Colon (tissue), 2 donors: ENCODE measurements around the gene CCDC3.
"Not testable (repeated sequence)": the region's sequence is repeated elsewhere in the genome, so short reads cannot be mapped to it uniquely, and the experiment has no call there.

Experiments used
- FAIRE-seq: peaks from 2 replicates; lab custom pipeline; 2012; peaks lifted over from hg19 to GRCh38; lab: Jason Lieb, UNC
- donor health status: control.
- donor health status: control.

The CCDC3 gene

DNA sequence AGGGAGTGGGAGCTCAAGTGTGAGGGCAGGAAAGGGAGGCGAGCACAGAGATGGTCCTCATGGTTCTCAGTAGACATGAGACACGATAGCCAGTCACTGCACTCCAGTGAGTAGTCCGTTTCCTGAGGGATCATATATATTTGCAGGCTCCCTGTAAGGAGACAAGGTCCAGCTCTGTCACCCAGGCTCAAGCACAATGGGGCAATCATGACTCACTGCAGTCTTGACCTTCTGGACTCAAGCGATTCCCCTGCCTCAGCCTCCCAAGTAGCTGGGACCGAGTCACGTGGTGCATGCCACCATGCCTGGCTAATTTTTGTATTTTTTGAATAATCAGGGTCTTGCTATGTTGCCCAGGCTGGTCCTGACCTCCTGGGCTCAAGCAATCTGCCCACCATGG is 116.7 kb downstream of the CCDC3 start:
- FAIRE-seq, result no peak

DNA sequence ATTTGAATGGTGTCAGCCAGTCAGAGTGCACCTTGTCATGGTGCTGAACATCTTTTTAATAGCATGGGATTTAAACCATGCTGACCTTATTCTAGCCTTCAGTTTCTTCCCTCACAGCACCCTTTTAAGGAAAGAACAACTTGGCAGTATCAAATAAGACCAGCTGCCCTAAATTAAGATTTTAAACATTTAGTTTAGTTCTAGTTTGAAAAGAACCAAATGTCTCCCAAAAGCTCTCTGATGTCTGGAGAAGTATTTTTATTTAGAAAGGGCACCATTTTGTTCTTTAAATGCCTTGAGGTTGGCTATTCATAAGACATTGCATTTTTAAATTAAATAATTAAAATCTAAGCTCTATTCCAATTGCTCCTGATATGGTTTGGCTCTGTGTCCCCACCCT is 121.1 kb downstream of the CCDC3 start:
- FAIRE-seq, result no peak

DNA sequence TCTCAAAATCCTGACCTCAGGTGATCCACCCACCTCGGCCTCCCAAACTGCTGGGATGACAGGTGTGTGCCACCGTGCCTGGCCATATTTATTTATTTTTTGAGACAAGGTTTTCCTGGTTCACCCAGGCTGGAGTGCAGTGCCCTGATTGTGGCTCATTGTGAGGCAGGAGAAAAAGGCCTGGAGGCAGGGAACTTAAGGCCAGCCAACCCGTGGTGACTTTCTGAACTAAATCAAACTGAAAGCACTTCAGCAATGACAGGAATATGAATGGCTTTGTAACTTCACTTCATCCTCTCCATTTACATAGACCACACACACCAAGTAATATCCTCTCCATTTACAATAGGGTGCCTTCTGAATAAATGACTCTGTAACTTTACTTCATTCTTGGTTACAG is 124.4 kb downstream of the CCDC3 start:
- no peak for FAIRE-seq

DNA sequence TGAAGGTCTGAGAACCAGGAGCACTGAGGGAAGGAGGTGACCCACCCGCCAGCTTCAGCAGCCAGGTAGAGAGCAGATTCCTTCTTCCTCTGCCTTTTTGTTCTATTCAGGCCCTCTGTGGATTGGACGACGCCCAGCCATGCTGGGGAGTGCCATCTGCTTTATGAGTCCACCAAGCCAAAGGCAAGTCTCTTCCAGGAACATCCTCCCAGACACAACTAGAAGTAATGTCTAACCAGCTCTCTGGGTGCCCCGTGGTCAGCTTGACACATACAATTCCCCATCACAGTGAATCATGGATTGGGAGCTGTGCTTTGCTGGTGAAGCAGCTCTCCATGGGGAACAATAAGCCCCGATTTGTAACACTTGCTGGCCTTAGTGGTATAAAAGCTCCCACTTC is 125.2 kb downstream of the CCDC3 start:
- no peak for FAIRE-seq

DNA sequence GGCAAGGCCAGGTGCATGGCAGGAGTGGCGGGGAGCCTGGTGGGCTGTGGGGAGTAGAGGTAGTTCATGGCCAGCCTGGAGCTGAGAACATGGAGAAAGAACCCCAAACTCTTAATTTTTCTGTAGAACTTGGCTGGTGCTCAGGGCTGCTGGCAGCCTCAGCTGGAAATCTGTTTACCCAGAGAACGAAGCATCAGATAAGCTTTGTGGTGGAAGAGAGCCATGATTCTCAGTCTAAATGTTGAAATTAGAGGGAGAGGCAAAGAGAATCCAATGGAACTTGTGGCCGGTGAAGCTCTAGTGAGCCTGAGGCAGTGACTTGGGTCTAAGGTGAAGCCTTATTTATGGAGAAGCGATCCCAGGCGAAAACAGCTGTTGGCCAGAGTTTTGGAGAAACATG is 126.4 kb downstream of the CCDC3 start:
- FAIRE-seq, result no peak

DNA sequence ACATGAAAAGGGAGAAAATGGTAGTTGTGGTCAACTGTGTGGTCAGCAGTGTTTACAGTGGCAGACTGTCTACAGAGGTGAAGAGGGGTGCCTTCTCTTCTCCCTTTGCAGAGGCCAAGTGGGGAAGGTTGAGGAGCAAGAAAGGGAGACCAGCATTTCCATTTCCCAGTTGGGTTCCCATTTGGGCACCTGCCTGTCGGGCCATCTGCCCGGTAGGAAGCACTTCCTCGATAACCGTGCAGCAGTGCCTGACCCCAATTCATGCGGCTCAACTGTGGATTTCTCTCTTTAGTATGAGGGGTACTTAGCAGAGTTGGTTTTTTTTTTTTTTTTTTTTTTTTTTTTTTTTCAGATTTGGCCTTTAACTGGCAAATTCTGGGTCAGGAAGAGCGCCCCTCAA is 127.0 kb downstream of the CCDC3 start:
- no peak for FAIRE-seq

DNA sequence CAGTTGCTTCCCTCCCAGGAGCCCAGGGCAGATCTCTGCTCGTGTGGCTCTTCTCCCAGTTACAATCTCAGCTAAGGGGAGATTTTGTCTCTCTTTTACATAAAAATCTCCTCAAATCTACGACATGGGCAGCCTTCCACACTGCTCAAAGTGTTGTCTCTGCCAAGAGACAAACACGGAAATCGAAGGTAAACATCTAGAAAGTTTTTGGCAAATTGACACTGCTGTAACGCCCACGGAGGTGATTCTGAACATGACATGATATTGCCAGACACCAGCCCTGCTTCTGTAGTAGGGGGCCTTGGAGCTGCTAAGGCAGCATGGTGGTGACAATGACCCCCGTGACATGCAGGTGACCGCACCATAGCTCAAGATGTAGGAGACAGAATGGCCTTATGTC is 128.3 kb downstream of the CCDC3 start:
- no peak for FAIRE-seq

DNA sequence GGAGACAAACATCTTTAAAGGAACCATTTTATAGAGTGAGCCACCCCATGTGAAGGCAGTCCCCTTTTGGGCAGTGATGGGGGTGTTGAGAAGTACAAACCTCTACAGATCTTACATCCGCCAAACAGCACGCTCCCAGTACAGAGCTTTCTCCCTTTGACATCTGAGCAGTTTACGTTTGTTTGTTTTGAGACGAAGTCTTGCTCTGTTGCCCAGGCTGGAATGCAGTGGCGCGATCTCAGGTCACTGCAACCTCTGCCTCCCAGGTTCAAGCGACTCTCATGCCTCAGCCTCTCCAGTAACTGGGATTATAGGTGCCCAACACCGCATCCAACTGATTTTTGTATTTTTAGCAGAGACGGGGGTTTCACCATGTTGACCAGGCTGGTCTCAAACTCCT is 128.9 kb downstream of the CCDC3 start:
- no peak for FAIRE-seq

DNA sequence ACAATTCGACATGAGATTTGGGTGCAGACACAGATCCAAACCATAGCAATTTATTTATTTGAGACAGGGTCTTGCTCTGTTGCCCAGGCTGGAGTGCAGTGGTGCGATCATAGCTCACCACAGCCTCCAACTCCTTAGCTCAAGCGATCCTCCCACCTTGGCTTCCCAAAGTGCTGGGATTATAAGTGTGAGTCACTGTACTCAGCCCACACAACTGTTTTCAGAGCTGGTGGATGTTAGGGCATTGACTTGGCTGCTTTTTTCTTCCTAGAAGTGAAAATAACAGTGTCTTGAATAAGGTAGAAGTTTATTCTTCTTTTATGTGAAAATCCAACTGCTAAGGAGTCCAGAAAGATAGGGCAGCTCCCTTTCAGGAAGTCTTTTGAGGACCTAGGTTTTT is 132.1 kb downstream of the CCDC3 start:
- FAIRE-seq, result no peak

DNA sequence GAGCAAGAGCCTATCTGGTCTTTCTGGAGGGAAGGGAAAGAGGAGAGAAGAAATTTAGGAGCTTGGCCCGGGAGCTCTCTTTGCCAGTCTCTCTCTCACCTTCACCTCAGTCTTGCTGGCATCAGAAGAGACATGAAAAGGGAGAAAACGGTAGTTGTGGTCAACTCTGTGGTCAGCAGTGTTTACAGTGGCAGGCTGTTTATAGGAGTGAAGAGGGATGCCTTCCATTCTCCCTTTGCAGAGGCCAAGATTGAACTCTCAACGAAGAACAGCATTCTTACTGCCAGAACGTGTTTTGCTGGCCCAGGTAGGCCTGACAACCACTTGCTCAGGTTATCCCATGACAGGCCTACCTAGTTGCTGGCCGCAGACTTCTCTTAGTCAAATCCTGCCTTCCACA is 133.3 kb downstream of the CCDC3 start:
- no peak for FAIRE-seq

DNA sequence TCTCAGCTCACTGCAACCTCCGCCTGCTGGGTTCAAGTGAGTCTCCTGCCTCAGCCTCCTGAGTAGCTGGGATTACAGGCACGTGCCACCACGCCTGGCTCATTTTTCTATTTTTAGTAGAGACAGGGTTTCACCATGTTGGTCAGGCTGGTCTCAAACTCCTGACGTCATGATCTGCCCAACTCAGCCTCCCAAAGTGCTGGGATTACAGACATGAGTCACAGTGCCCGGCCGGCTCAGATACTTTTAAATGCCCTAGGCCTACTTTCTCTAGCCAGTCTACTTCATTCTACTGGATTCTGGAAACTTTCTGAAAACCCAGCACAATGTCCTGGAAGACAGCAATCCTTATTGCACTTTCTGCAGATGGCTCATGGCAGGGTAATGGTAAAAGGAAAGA is 136.0 kb downstream of the CCDC3 start:
- not testable (repeated sequence) for FAIRE-seq

DNA sequence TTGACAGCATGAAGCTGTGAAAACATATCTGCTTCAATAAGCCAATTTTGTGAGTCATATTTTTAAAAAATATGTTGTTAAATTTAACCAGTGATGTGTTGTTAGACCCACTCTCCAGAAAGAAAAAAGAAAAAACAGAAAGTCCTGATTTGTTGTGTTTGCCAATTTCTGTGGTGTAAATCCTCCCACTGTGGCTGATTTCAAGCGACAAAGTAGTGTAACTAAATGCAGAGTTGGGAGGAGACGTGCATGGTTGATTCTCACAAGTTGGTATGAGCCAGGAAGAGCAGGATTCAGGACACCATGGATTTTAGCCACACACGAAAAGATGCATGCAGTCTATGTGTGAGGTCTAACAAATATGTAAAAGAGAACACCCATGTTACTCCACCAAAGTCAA is 139.1 kb downstream of the CCDC3 start:
- no peak for FAIRE-seq

DNA sequence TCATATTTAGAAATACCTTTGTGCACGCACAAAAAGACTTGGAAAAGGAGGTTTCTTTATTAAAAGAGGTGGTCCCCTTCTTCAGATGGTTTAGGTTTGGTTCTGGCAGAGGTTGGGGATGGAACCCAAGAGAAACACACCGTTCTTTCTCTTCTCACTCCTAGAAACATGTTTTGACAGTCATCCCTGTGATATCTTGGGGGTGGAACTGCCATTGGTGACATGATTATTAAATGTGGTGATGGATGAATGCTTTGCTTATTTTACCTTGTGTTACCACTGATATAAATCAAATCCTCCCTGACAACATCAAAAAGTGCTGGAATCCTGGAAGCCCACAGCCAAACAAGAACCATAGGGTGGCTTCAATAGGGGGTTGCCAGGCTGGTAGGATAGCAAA is 146.5 kb downstream of the CCDC3 start:
- FAIRE-seq, result no peak

DNA sequence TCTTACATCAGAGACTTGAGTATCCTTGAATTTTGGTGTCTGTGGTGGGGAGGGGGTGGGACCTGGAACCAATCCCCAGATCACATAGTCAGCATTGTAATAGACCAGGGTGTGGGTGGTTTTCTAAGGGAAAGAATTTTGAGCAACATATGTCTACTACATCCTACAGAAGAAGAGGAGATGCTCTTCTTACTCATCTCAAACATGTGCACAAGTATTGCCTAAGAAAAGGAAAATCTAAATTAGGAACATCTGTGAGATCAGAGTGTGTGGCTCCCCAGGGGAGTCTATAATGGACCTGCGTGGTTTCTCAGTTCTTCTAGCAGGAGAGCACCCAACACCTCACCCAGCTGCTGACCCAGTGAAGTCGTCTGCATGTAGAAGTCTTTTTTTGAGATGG is 148.8 kb downstream of the CCDC3 start:
- FAIRE-seq, result no peak

DNA sequence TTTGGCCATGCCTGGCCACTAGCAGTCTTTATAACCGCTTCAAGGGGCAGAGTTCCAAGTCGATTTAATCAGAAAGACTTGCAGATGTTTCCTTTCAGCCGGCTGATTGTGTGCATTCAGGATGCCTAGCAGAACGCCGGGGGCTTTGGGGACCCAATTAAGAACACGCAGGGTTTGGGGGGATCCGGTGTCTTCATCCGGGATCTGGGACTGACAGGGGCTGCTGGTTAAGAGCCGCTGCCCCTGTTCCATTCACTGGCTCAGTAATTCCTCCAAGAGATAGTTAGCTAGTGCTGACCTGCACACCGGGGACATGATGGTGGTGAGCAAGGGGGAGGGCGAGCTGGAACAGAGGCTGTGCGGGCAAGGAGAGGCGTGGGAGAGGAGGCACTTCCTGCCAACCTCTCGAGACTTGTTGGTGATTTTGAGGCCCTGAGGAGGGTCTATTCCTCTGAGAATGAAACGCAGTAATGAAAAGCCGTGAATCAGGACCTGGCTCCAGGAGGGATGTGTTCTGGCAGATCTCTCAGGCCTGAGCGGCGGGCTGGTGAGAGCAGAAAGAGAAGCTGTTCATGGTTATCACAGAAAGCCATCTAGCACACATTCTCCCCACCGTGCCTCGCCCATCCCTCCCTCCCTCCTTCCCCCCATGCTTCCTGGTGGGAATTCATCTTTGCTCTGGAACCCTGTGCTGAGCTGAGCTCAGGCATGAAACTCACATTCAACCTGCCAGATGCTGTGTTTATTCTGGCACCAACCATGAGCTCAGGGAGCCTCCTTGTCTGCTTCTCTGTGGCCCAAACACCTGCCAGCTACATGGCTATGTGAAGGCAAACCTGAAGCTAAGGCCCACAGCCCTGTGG is 152.0 kb downstream of the CCDC3 start:
- no peak for FAIRE-seq

DNA sequence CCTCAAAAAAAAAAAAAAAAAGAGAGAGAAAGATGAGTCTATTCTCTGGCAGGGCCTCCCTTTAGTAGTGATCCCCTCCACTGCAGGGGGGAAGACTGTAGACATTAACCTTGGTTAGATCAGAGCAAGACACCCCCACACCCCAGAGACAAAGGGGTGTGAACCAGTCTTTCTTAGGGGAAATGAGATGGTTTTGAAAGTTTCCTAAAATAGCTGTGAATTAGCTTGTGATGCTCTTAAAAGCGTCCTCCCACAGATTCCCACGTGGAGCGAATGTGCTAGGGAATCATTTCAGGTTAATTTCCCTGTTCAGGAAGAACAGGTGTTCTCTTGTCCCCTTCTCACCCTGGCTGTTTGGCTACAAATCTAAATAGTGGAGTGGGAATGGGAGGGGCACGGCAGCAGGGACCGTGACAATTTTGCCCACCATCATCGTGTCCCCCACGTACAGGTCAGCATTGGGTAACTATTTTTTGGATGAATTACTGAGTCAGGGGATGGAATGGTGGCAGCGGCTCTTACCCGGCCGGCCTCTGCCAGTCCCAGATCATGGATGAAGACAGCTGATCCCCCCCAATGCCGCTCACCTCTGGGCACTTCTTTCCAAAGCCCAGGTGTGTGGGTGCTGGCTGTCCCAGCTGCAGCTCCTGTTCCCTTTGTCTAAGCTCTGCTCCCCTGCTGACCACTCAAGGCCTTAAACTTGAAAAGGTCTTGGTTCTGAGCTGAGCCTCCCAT is 152.9 kb downstream of the CCDC3 start:
- no peak for FAIRE-seq

DNA sequence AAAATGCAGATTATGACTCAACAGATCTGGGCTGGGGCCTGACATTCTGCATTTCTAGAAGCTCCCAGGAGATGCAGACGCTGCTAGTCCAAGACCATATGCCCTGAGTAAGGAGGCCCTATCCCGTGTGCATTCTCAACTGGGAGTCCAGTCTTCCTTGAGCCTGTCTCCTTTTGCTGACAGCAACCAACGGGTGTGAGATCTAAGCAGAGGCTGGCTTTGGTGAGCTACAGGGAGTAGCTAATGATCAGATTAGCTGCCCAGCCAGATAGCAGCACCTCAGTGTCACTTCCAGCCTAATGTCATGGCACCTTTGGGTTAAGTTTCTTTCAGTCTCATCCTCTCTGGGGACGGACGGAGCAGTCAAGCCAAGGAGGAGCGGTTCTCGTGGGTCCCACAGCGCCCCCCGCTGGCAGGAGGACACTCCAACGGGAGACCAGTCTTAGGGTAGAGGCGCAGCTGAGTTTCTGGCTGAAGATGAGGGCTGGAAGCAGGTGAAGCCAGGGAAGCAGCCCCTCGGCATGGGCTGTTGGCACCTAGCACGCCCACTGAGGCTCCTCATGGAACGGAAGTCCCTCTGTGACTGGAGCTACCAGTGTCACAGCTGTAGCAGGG is 154.0 kb downstream of the CCDC3 start:
- no peak for FAIRE-seq

DNA sequence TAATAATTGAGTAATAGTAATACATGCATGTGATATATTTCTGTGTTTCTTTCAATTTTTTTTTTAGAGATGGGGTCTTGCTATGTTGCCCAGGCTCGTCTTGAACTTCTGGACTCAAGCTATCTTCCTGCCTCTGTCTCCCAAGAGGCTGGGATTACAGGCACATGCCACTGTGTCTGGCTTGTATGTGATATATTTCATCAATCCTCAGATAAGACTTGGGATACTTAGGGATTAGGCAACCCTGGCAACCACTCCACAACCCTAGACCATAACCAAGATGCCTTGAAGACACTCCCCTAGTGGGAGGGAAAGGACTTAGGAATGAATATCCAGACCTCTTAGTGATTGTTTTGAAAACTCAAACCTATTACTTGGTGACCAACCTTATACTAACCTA is 154.8 kb downstream of the CCDC3 start:
- FAIRE-seq, result no peak
